HepG2 (cell line): ENCODE results near the gene PHKB. TPM values are rescaled to one million over a fixed set of nuclear protein-coding genes. Genes with fewer than 3 reads are reported as not detected.

ENCODE experiments used
- ATAC-seq: fragments of 200-7000 bp; cut with Tn5 transposase; 3 replicates; pipeline ENCODE4 v1.9.1; 2020; ENCODE audit warnings: mild to moderate bottlenecking, moderate library complexity
- BruUV-seq: library from RNA; stranded (reverse); fragments of 400-500 nt; replicated peaks from 2 replicates; lab custom pipeline; 2021; lab: Mats Ljungman, UMichigan
- CTCF ChIA-PET: fragments of 300-600 bp; formaldehyde crosslinking; extraction: SDS; loops from one replicate; lab custom pipeline; 2021; ENCODE audit warnings: low total read pairs, inconsistent platforms, low intra/inter-chr PET ratio; lab: Yijun Ruan, JAX
- POLR2A ChIA-PET: fragments of 350-600 bp; sonication (Branson Sonifier 250); formaldehyde crosslinking; loops from one replicate; lab custom pipeline; 2020; ENCODE audit warnings: antibody characterized with exemption, inconsistent platforms; lab: Yijun Ruan, JAX
- DNase-seq: peaks from one replicate; pipeline ENCODE4 v3.0.0-alpha.2; 2015; ENCODE audit warnings: low spot score
- FAIRE-seq: peaks from 3 replicates; lab custom pipeline; 2011; peaks lifted over from hg19 to GRCh38; lab: Jason Lieb, UNC
- H2AFZ ChIP-seq: one replicate; pipeline ENCODE4 v1.6.1; 2011; ENCODE audit warnings: low read length, inconsistent platforms
- H3K27ac ChIP-seq: fragments of 300-600 bp; 3 replicates; pipeline ENCODE4 v1.8.0; 2011; ENCODE audit warnings: mixed run types, mild to moderate bottlenecking, mixed read lengths, low read length, inconsistent platforms; ENCODE audit not compliant: insufficient read depth; ENCODE audit errors: extremely low read length
- H3K27me3 ChIP-seq, 2 experiments: fragments of 200-600 bp in 1 of 2; 2 replicates in 1 of 2; 3 replicates in 1 of 2; pipeline versions ENCODE4 v1.6.0 to v1.8.0; 2011; ENCODE audit warnings: low read length in 2 of 2, mild to moderate bottlenecking in 2 of 2, moderate library complexity in 2 of 2, inconsistent platforms in 1 of 2; ENCODE audit not compliant: insufficient read depth in 2 of 2, control insufficient read depth in 1 of 2
- H3K36me3 ChIP-seq, 2 experiments: fragments of 200-600 bp in 1 of 2; replicated peaks in 1 of 2; 2 replicates in 1 of 2; 3 replicates in 1 of 2; pipeline versions ENCODE4 v1.5.1 to v1.8.0; 2011; ENCODE audit warnings: low read length in 2 of 2, inconsistent platforms in 1 of 2; ENCODE audit not compliant: insufficient read depth in 2 of 2, control insufficient read depth in 1 of 2
- H3K4me1 ChIP-seq: 2 replicates; pipeline ENCODE4 v1.5.1; 2012; ENCODE audit warnings: low read length, inconsistent platforms; ENCODE audit not compliant: insufficient read depth
- H3K4me2 ChIP-seq: 2 replicates; pipeline ENCODE4 v1.6.0; 2011; ENCODE audit warnings: low read depth, low read length, inconsistent platforms
- H3K4me3 ChIP-seq, 3 experiments: fragments of 200-600 bp in 1 of 3; sonication (generic), shearing (Covaris generic) in 1 of 3; replicated peaks in 1 of 3; 2 replicates each; pipeline ENCODE4 v1.5.1; 2011 to 2016; ENCODE audit warnings: low read length in 3 of 3, inconsistent platforms in 2 of 3, low read depth in 2 of 3, mild to moderate bottlenecking in 2 of 3, control low read depth in 1 of 3, mixed read lengths in 1 of 3; ENCODE audit not compliant: insufficient read depth in 1 of 3
- H3K79me2 ChIP-seq: one replicate; pipeline ENCODE4 v1.6.1; 2011; ENCODE audit warnings: low read length, inconsistent platforms; ENCODE audit not compliant: insufficient read depth
- H3K9ac ChIP-seq: 2 replicates; pipeline ENCODE4 v1.6.0; 2011; ENCODE audit warnings: mild to moderate bottlenecking, low read depth, low read length, inconsistent platforms; ENCODE audit not compliant: insufficient read depth
- H3K9me3 ChIP-seq: 2 replicates; pipeline ENCODE4 v1.5.1; 2012; ENCODE audit warnings: mild to moderate bottlenecking, low read length
- H4K20me1 ChIP-seq: 2 replicates; pipeline ENCODE4 v1.6.0; 2011; ENCODE audit warnings: inconsistent platforms, mild to moderate bottlenecking, low read length, moderate library complexity; ENCODE audit not compliant: insufficient read depth
- AKNA ChIP-seq: sonication (generic); formaldehyde crosslinking; IDR thresholded peaks from 2 replicates; pipeline ENCODE4 v1.4.0; 2020; ENCODE audit warnings: missing genetic modification reagents, borderline replicate concordance
- BCL3 ChIP-seq: sonication (generic); formaldehyde crosslinking; IDR thresholded peaks from 2 replicates; pipeline ENCODE4 v1.5.1; 2020; ENCODE audit warnings: mild to moderate bottlenecking, missing genetic modification reagents, moderate library complexity
- CSRNP2 ChIP-seq: sonication (generic); formaldehyde crosslinking; conservative IDR thresholded peaks from 2 replicates; pipeline ENCODE4 v1.8.0; 2022; ENCODE audit warnings: low read depth, missing genetic modification reagents
- CTCF ChIP-seq: sonication (generic); formaldehyde crosslinking; IDR thresholded peaks from 2 replicates; pipeline ENCODE4 v1.5.0; 2020; ENCODE audit warnings: mild to moderate bottlenecking, missing genetic modification reagents, moderate library complexity
- GPBP1L1 ChIP-seq: sonication (generic); formaldehyde crosslinking; IDR thresholded peaks from 2 replicates; pipeline ENCODE4 v1.5.0; 2020; ENCODE audit warnings: mild to moderate bottlenecking, missing genetic modification reagents
- NR2F1 ChIP-seq, 2 experiments: fragments of 450-650 bp in 1 of 2; formaldehyde crosslinking in 1 of 2; IDR thresholded peaks; 2 replicates each; pipeline versions ENCODE4 v1.5.0 to v1.6.1; 2016 to 2020; ENCODE audit warnings: mild to moderate bottlenecking in 1 of 2, missing compliant biosample characterization in 1 of 2, missing genetic modification reagents in 1 of 2, moderate library complexity in 1 of 2
- SALL2 ChIP-seq: sonication (generic); formaldehyde crosslinking; IDR thresholded peaks from 2 replicates; pipeline ENCODE4 v1.8.1; 2023; ENCODE audit warnings: mild to moderate bottlenecking, missing genetic modification reagents, inconsistent platforms
- SRSF1 ChIP-seq: fragments of 200-400 bp; formaldehyde crosslinking; optimal IDR thresholded peaks from 2 replicates; pipeline ENCODE3; 2017; ENCODE audit warnings: mild to moderate bottlenecking, low read depth, low read length, moderate library complexity
- XBP1 ChIP-seq: sonication (generic); formaldehyde crosslinking; IDR thresholded peaks from 2 replicates; pipeline ENCODE4 v1.5.0; 2020; ENCODE audit warnings: missing genetic modification reagents
- ZFP36L2 ChIP-seq: sonication (generic); formaldehyde crosslinking; IDR thresholded peaks from 2 replicates; pipeline ENCODE4 v1.4.0; 2020; ENCODE audit warnings: missing genetic modification reagents
- ZNF333 ChIP-seq: sonication (generic); formaldehyde crosslinking; IDR thresholded peaks from 2 replicates; pipeline ENCODE4 v1.4.0; 2020; ENCODE audit warnings: mild to moderate bottlenecking, missing genetic modification reagents, borderline replicate concordance
- ZNF776 ChIP-seq: sonication (generic); formaldehyde crosslinking; IDR thresholded peaks from 2 replicates; pipeline ENCODE4 v1.4.0; 2020; ENCODE audit warnings: mild to moderate bottlenecking, missing genetic modification reagents
- ZNF780A ChIP-seq: sonication (generic); formaldehyde crosslinking; IDR thresholded peaks from 2 replicates; pipeline ENCODE4 v1.8.0; 2022; ENCODE audit warnings: mild to moderate bottlenecking, missing genetic modification reagents, moderate library complexity
- ZNF891 ChIP-seq: sonication (generic); formaldehyde crosslinking; IDR thresholded peaks from 2 replicates; pipeline ENCODE4 v1.5.0; 2020; ENCODE audit warnings: mild to moderate bottlenecking, missing genetic modification reagents
- WGBS: methylation state at CpG from one replicate; pipeline ENCODE4 v1.1.6; 2017; ENCODE audit warnings: low lambda C conversion rate; 5-methylcytosine and 5-hydroxymethylcytosine counted together
- in situ Hi-C: cut with HindIII; loops from 2 replicates; pipeline ENCODE4 v1.10.0; 2017; ENCODE audit warnings: low pct_unique_long_range_greater_than_20kb; ENCODE audit not compliant: extremely low pct_ligation_motif_present
- intact Hi-C: fragments of 100-400 bp; cut with micrococcal nuclease; formaldehyde crosslinking; loops from one replicate; pipeline ENCODE4 v1.10.0; 2022; ENCODE audit not compliant: unreplicated experiment
- polyA plus RNA-seq, 8 experiments: library from polyadenylated mRNA; depleted of rRNA in 3 of 8; stranded (reverse) in 7 of 8; unstranded in 1 of 8; fragments of >200 nt; fragmentation: Illumina TruSeq in 4 of 8; extraction: Trizol in 4 of 8; gene quantifications; 2 replicates each; pipeline versions ENCODE4 v1.2.1 to v1.2.3, GENCODE V29; 2011 to 2016; ENCODE audit warnings: low read depth in 4 of 8, missing spikeins in 1 of 8, mixed read lengths in 1 of 8; ENCODE audit not compliant: insufficient read depth in 1 of 8
- total RNA-seq, 5 experiments: library from RNA; depleted of rRNA; stranded (reverse); fragments of >200 nt; fragmentation: Illumina TruSeq; extraction: Trizol; gene quantifications; 2 replicates each; pipeline ENCODE4 v1.2.3, GENCODE V29; 2016; ENCODE audit warnings: low read depth in 1 of 5

PHKB gene
- total and polyA plus RNA-seq, 2 of the 13 experiments (the other 11 are each of a cell fraction or from before 2014, with no cell fraction given): 66.0 to 80.8 TPM

- FAIRE-seq (no peak), ATAC-seq (no peak), DNase-seq (no peak)
- 96% methylated on average over 3 of the region's 3 CpGs for WGBS
- H3K9ac ChIP-seq: no peak overlapping the region
- no peak overlapping the region for H3K27ac ChIP-seq
- BruUV-seq: no TSS peak
- POLR2A ChIA-PET: no interaction called here
- H3K9me3 ChIP-seq: no peaks in the 10 kb centered on the region
- H3K4me2 ChIP-seq: no peak overlapping the region
- H4K20me1 ChIP-seq: no peaks in the 10 kb centered on the region
- CTCF ChIA-PET: no interaction called here
- in situ Hi-C loops (no loop called here), intact Hi-C loops (no loop called here)
- no peak overlapping the region for H3K4me3 ChIP-seq
- H3K79me2 ChIP-seq: peaks cover 2% of the 10 kb centered on the region
- no peak overlapping the region for H2AFZ ChIP-seq
- H3K36me3 ChIP-seq: peaks cover 3 to 14% of the 10 kb centered on the region in 2 experiments
- no peaks in the 10 kb centered on the region for H3K27me3 ChIP-seq
- no peaks in the 10 kb centered on the region for H3K4me1 ChIP-seq
- TF ChIP-seq CSRNP2: no peak
- no peak for TF ChIP-seq ZNF776 (CRISPR knock-in tag)
- no peak for TF ChIP-seq ZNF333 (CRISPR knock-in tag)
- no peak for TF ChIP-seq NR2F1 (CRISPR knock-in tag; IDR thresholded peaks at IDR 0.05)
- no peak for TF ChIP-seq AKNA (CRISPR knock-in tag)
- TF ChIP-seq GPBP1L1 (CRISPR knock-in tag): no peak
- no peak for TF ChIP-seq CTCF (CRISPR knock-in tag)
- no peak for TF ChIP-seq SRSF1
- no peak for TF ChIP-seq XBP1 (CRISPR knock-in tag)
- no peak for TF ChIP-seq BCL3 (CRISPR knock-in tag)
- TF ChIP-seq ZNF891 (CRISPR knock-in tag): no peak
- TF ChIP-seq SALL2 (CRISPR knock-in tag): no peak
- TF ChIP-seq ZNF780A: no peak
- TF ChIP-seq ZFP36L2 (CRISPR knock-in tag): no peak
Measured at GRCh38 chr16:47431960-47432359, 29.2 kb upstream of the PHKB start.
